HL-60 (cell line): Measurements from ENCODE around the gene ESRRB.

Source experiments
- CTCF ChIP-seq: IDR thresholded peaks from one replicate; pipeline ENCODE4 v1.5.1; 2011; ENCODE audit warnings: low read length, control low read depth, inconsistent platforms; ENCODE audit not compliant: insufficient read depth
- GABPA ChIP-seq: IDR thresholded peaks from 2 replicates; pipeline ENCODE4 v1.6.1; 2012; ENCODE audit warnings: low read depth
- POLR2AphosphoS5 ChIP-seq: IDR thresholded peaks from 2 replicates; pipeline ENCODE4 v1.6.1; 2012; ENCODE audit warnings: low read depth
- REST ChIP-seq: IDR thresholded peaks from 2 replicates; pipeline ENCODE4 v1.6.1; 2012; ENCODE audit warnings: low read depth; ENCODE audit not compliant: insufficient replicate concordance
- SPI1 ChIP-seq: IDR thresholded peaks from 2 replicates; pipeline ENCODE4 v1.6.1; 2012; ENCODE audit warnings: low read depth, mild to moderate bottlenecking, borderline replicate concordance

GRCh38 chr14:76346391-76347160 is 29.4 kb upstream of the ESRRB start:
- TF ChIP-seq CTCF: no peak
- TF ChIP-seq SPI1: no peak
- TF ChIP-seq REST: no peak
- no peak for TF ChIP-seq GABPA
- no peak for TF ChIP-seq POLR2AphosphoS5
